ENCODE data around the gene ARFGAP1.
"Not testable (repeated sequence)": the region's sequence is repeated elsewhere in the genome, so short reads cannot be mapped to it uniquely, and the experiment has no call there.

Gene ARFGAP1

DNA sequence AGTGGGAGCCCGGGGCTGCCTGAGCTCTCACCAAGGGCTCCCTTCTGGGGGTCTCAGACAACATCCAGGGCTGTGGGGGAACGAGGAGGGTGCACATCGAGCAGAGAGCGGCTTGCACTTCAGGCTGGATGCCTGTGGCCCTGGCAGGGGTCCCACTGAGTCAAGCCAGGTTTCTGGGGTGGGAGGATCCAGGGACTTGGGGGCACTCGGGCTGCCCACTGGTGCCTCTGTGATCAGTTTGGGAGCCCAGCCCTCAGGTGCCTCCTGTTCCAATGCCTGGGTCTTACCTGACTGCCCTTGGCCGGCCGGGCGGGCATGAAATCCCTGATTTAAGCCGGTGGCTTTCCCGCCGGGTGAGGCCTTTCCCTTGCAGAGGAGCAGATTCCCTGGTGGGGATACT lies 20.8 kb downstream of the ARFGAP1 start:
- DNase-seq: no peak

DNA sequence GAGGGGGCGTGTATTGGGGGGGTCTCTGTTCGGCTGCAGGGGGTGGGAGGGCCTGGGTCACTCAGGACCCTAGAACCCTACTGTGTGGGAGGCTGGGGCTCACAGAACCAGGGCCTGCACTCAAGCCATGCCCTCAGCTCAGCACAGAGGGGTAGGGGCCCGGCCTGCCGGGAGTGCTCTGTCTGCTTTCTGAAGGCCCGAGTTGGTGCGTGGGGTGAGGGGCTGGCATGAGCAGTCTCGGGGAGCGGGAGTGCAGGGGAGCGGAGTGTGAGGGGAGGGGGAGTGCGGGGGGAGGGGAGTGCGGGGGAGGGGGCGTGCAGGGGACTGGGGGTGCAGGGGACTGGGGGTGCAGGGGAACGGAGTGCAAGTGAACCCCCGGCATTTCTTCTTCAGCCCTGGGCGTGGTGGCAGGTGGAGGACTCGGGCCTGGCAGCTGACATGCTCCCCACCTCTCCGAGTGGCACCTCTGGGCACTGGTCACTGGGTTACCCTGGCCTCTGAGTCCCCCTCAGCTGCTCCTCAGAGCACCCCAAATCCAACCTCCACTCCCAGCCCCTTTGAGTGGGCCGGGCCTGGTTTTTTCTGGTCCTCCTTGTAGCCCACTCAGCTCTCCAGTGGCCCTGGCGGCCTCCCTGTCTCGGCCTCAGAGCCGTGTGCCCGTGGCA lies 21.4 kb downstream of the ARFGAP1 start:
- DNase-seq: no peak

DNA sequence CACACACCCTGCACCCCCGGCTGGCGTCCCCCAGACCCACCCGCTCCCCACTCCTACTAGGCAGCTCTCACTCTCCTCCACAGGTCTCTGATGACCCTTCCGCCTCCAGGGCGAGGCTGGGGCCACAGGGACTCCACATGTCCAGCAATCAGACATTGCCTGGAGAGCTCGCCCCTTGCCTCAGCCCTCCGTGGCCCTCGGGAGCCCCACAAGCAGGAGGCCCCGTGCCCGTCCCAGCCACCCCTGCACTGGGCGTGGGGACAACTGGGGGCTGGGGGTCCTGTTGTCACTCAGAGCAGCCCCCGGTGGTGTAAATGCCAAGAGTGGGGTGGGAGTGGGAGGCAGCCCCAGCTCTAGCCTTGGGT lies 21.9 kb downstream of the ARFGAP1 start:
- DNase-seq: no peak

DNA sequence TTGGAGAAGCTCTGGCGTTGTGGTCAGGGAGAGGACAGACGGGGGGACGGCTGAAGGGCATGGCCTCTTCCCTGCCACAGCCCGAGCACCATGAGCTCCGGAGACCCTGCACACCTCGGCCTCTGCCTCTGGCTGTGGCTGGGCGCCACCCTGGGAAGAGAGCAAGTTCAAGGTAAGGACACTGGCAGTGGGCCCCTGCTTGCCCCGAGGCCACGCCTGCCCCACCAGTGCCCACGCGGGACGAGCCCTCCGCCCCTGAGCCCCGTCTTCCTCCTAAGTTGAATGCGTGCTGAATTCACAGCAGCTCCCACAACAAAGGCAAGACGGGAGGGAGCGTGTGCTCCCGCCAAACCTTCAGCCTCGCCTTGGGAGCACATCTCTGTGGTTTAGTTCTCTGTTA lies 22.4 kb downstream of the ARFGAP1 start:
- DNase-seq: no peak

DNA sequence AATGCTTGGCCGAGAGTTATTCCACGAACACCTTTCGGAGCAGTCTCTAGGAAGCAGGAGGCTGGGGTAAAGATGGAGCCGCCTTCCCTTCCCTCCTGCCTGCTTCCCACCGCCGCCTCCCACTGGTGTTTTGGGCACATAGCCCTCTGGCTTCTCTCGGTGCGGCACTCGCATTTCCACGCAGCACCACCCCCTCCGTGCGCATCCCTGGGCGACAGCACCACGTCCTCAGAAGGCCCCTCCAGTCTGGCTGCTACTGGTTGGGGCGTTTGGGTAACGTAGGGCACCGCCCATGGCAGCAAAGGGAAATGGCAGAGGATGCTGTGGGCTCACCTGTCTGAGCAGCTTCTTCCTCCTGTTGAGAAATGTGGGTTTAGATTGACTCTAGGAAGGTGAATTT lies 22.8 kb downstream of the ARFGAP1 start:
- DNase-seq: no peak

DNA sequence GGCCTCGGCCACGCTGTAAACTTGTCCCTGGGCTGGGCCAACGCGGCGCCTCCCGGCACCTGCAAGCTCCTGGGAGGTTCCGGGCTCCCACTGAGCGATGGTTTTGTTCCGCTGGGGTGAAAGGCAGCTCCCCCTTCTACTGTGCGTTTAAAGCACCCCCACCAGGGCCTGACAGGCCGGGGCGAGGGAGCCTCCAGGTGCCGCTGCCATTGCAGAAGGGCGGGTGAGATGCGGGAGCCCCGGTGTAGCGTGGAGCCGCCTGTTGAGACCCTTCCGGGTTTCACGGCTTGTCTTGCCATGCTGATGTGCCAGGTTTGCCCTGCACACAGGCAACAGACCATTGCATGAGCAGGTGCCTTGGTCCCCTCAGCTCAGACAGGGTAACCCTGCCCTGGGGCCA lies 23.2 kb downstream of the ARFGAP1 start:
- no peak for DNase-seq

DNA sequence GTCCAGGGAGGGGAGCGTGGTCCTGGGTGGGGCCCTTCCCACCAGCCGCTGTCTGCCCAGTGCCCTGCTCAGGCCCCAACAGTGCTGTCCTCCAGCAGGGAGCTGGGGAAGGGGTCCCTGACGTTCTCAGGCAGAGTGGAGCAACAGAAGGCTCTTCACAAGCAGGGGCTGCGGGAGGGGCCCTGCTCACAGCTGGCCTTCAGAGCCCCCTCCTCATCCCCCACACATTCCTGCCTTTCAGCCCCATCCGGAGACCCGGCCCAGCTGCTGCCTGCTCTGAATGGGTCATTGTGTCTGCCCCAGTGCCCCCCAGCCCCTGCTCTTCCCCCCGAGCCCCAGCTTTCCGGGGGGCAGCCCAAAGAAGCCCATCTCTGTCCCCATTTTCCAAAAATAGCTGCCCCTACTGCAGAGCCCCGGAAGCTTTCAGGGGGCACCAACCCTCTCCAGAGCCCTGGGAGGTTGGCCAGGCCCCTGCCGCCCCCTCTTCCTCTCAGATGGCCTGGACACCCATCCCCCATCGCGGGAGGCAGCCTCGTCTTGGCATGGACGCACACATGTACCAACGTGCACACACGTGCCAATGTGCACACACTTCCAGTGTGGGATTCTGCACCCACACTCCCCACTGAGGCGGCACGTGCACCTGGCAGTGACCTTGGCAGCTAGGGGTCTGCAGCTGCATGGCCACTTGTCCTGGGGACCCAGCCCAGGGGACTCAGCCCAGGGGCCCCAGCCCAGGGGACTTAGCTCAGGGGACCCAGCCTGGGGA lies 24.1 kb downstream of the ARFGAP1 start:
- DNase-seq: no peak

DNA sequence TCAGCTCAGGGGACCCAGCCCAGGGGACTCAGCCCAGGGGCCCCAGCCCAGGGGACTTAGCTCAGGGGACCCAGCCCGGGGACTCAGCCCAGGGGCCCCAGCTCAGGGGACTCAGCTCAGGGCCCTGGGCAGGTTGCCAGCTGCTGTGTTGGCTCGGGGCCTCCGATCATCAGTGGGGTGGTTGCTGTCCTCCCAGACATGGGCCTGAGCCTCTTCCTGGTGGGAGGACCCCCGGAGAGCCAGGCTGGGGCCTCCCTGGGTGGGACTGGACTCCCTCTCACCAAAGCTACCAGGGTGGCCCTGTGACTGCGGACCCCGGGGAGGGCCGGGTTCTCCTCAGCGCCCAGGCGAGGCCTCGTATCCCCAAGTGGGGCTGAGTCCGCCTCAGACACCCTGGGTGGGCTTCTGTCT lies 24.8 kb downstream of the ARFGAP1 start:
- no peak for DNase-seq

DNA sequence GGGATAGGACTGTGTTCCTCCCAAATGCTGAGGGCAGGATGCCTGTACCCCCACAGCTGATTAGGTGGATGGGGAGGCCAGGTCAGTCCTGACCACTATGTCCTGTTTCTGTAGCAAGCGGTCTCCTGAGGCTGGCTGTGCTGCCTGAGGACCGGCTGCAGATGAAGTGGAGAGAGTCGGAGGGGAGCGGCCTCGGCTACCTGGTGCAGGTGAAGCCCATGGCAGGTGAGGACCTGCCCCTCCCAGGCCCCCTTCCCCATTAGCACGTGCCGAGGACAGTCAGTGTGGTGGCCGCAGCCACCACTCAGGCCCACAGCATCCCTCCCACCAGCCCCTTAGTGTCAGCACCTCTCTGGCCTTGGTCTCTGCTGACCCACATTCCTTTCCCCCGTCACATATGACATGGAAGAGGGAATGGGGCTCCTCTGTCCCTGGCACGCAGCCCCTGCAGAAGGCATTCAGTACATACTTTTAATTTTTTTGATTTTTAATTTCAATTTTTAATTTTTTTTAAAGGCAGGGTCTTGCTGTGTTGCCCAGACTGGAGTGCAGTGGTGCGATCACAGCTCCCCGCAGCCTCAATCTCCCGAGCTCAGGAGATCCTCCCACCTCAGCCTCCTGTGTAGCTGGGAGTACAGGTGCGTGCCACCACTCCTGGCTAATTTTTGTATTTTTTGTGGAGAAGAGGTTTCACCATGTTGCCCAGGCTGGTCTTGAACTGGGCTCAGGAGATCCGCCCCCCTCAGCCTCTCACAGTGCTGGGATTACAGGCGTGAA lies 25.4 kb downstream of the ARFGAP1 start:
- no peak for DNase-seq

DNA sequence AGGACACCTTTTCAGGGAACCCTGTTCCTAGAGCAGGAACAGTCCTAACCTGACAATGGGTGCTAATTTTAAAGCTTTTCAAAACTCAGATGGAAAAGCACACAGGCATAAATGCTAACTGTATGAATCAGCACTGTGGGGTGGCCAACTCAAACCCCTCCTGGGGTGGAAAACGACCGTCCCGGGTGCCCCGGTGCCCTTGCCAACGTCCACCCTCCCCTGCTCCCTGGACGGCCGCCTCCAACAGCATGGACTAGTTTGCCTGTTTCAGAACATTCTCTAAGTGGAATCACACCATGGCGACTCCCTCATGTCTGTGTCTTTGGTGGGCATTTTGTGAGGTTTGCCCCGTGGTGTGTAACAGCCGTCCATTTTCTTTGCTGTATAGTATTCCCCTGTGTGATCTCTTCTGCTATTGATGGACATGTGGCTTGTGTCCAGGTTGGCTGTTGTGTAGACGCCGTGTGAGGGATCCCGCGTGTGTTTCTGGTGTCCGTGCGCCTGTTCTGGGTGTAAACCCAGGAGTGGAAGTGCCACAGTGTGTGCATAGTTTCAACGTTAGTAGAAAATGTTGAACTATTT lies 26.2 kb downstream of the ARFGAP1 start:
- no peak for DNase-seq

DNA sequence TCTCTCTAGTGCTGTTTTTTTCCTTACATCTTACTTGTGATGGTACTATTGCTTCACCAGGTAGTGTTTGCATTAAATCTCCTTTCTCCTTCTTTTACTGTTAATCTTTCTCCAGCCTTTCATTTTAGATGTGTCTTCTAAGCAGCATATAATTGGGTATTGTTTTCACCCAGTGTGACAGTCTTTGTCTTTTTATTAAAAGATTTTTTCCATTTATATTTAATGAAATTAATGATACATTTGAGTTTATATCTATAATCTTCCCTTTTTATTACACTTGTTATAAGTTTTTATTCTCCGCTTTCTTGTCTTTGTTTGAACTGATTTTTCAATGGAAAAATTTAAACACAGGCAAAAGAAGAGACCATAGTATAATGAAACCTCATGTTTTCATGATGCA lies 29.1 kb downstream of the ARFGAP1 start:
- no peak for DNase-seq

DNA sequence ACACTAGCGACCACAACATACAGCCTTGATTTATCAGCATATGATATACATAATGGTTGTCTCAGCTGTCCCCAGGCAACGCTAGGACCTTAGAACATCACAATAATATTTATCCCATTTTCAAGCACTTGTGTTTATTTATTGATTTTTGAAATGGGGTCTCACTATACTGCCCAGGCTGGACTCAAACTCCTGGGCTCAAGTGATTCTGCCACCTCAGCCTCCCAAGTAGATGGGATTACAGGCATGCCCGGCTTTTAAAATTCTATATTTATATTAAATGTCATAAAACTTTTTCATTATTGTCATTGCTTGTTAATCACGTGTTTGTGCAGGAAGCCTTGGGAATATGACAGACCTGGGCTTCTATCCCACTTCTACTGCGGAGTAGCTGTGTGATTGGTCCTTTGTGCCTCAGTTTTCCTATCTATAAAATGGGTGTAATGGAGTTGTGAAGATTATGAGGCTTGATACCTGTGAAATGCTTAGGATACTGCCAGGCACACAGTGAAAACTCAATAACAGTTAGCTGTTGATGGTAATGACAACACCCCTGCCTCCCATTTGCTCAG lies 30.6 kb downstream of the ARFGAP1 start:
- DNase-seq: no peak

DNA sequence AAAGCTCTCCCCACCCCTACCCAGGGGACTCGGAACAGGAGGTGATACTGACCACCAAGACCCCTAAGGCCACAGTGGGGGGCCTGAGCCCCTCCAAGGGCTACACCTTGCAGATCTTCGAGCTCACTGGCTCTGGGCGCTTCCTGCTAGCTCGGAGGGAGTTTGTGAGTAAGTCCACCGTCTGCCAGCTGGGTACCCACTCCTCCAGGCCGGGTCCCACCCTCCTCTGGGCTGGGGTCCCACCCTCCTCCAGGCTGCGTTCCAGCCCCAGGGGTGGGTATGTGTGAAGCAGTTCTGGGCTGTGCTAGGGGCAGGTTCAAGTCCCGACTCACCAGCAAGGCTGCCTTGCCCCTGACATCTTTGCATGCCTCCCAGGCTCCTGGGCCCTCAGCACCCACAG lies 32.8 kb downstream of the ARFGAP1 start:
- no peak for DNase-seq

DNA sequence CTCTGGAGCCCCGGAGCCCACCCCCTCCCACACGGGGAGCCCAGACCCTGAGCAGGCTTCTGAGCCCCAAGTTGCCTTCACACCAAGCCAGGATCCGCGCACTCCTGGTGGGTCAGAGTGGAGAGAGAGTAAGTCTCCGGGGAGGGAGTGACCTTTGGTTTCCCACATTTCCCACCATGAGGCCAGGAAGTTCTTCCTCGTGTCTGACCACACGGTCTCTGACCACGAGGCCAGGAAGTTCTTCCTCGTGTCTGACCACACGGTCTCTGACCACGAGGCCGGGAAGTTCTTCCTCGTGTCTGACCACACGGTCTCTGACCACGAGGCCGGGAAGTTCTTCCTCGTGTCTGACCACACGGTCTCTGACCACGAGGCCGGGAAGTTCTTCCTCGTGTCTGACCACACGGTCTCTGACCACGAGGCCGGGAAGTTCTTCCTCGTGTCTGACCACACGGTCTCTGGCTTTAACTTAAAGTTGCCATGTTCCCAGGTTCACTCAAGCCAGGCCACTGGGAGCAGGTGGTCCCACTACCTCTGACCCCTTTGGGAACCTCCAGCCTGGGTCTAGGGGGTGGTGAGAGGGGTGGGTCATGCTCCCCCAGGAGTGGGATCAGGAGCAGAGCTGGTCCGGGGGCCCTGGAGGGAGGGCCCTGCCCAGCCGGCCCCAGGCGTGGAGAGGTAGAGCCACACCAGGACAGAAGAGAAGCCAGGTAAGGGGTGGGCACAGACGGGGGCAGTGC lies 33.5 kb downstream of the ARFGAP1 start:
- not testable (repeated sequence) for DNase-seq

DNA sequence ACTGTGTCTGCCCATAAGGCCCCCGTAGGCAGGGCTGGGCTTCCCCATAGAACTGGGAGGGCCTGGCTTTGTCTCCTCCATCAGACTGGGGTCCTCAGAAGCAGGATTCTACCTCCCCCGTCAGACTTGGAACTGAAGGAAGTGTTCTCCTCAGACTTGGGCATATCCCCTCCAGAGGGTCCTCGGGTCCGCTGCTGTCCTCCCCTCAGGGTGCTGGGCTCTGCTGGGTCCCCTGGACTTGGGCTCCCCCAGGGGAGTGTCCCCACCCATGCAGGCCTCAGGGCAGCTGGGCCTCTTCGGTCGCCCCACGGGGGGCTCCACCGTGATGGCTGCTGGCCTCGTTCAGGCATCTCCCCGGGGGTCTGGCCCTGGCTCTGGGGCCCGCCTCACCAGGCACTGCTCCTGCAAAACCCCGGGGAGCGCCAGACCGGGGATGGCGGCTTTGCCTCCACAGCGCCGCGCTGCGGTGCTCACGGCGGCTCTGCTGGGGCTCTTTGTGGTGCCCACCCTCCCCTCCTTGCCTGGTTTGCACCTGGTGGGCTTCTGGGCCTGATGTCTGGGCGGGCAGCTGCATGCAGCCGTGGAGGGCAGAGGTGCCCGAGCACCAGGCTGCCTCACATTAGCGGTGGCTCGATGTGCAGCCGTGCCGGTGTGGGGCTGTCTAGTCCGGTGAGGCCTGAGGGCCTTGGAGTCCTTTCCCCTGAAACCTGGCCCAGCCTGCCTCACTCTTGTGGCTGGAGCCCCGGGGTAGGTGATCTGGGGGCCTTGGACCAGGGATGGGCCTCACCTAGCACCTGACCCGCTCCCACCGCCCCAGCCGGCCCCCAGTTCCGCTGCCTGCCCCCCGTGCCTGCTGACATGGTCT lies 34.3 kb downstream of the ARFGAP1 start:
- no peak for DNase-seq

DNA sequence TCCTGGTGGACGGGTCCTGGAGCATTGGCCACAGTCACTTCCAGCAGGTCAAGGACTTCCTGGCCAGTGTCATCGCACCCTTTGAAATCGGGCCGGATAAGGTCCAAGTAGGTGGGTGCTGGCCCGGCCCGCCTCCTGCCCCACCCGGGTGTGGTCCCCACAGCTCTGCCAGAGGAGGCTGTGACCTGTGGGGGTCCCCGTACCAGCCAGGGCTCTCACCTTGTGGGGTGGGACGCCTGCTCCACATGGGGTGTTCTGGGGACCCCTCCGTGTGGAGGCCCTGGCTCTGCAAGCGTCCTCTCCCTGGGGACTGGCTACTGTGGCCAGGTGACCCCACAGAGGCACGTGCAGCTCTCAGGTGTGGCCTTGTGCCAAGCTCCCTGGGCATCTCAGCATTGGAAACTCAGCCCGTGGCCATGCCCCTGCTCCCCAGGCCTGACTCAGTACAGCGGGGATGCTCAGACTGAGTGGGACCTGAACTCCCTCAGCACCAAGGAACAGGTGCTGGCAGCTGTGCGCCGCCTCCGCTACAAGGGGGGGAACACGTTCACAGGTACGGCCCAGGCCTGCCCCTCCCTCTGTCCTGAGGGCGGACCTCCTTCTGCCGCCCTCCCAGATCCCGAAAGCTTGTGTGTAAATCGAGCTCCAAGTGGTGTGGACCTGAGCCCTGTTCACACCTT lies 35.1 kb downstream of the ARFGAP1 start:
- no peak for DNase-seq

DNA sequence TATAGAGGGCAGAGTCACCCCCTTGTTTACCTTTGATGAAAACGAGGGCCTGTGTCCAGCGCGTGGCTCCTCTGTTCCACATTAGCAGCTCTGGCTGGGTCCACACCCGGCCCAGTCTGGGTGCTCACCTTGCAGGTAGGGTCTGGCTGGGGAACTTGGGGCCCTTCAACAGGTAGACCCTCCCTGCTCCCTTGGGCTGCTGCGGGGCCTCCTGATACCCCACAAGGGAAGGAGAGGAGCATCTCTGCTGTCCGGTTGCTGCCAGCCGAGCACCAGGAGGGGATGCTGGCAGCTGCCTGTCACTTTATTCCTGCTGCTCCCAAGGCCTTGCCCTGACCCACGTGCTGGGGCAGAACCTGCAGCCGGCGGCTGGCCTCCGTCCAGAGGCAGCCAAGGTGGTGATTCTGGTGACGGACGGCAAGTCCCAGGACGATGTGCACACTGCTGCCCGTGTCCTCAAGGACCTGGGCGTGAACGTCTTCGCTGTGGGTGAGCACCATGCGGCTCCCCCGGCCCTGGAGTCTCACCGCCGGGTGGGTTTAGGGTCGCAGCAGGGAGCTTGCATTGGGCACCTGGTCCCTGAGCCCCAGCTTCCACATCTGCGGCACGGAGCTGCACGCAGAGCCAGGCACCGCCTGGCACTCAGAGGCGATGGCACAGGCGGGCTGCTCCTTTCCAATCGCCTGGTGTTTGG lies 35.8 kb downstream of the ARFGAP1 start:
- no peak for DNase-seq

DNA sequence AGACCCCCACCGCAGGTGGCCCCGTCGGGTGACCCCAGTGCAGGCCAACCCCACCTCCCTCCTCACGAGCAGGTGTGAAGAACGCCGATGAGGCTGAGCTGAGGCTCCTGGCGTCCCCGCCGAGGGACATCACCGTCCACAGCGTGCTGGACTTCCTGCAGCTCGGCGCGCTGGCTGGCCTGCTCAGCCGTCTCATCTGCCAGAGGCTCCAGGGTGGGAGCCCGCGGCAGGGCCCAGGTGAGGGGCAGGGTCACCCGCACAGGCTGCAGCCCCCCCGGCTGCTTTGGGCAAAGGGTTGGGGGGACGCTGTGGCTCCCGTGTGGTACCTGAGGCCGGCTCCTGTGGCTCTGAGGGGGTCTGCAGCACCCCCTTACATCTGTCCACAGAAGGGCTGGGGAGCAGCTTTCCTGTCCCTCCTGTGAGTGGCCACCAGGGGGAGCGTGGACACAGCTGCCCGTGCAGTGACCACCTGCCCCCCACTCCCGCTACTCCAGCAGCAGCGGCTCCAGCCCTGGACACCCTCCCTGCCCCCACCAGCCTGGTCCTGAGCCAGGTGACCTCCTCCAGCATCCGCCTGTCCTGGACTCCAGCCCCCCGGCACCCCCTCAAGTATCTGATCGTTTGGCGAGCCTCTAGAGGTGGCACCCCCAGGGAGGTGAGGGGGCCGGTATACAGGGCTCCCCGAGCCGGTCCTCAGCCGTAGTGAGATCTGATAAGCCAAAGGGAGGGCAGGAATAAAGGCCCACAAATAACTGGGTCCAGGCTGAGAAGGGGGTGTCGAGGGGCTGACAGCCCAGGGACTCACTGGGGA lies 36.9 kb downstream of the ARFGAP1 start:
- DNase-seq: no peak

DNA sequence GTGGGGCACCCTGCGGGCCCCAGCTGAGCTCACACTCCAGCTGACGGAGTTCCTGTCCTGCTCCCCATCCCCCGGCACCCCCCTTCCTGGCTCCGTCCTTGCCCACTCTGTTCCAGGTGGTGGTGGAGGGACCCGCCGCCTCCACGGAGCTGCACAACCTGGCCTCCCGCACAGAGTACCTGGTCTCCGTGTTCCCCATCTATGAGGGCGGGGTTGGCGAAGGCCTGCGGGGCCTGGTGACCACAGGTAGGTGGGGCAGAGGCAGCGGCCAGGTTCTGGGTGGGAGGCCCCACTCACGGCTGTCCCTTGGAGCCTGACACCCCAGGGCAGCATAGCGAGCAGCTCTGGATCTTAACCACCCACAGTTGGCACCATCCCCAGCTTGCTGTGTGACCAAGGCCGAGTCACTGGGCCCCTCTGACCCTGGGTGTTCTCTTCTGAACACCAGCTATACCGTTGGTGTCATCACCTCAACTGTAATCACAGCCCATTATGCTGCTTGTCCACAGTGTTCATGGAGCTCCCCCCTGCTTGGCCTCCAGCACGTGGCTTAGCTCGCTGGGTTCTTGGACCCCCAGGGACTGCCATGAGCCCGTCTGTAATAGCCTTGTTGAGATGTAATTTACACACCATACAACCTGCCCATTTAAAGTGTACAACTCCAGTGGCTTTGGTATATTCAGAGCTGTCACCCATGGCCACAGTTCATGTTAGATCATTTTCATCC lies 37.8 kb downstream of the ARFGAP1 start:
- no peak for DNase-seq

All from SIG-M5 (cell line).